Mammary epithelial cell (primary cell): Measurements from ENCODE around the gene SARDH.
"Not testable (repeated sequence)": the region's sequence is repeated elsewhere in the genome, so short reads cannot be mapped to it uniquely, and the experiment has no call there.

Source experiments
- CTCF ChIP-seq, 2 donors: IDR thresholded peaks in 1 of 2; conservative IDR thresholded peaks in 1 of 2; 2 replicates each; pipeline ENCODE4 v1.5.1; 2011 to 2012; ENCODE audit warnings: inconsistent platforms in 2 of 2, low read length in 2 of 2, mild to moderate bottlenecking in 2 of 2, control low read depth in 1 of 2, low read depth in 1 of 2; ENCODE audit not compliant: insufficient read depth in 1 of 2; ENCODE audit errors: extremely low read depth in 1 of 2
- EZH2 ChIP-seq: IDR thresholded peaks from 2 replicates; pipeline ENCODE4 v1.6.1; 2012; ENCODE audit warnings: low read length, inconsistent platforms, borderline replicate concordance

GRCh38 chr9:133675796-133676195, 62.4 kb downstream of the SARDH start:
- not testable (repeated sequence) for TF ChIP-seq CTCF (conservative IDR thresholded peaks at IDR 0.05 in 1 of 2, IDR thresholded peaks at IDR 0.05 in 1 of 2; ENCODE audit: extremely low read depth in 1 of 2, insufficient read depth in 1 of 2, low read depth in 1 of 2, low read length in 2 of 2); EZH2
